Right forelimb (tissue), 1 donor: Measurements from ENCODE around the gene RNF169.

Experiments
- DNase-seq: peaks from one replicate; pipeline ENCODE4 v3.0.0-alpha.2; 2018

RNF169 gene

DNA sequence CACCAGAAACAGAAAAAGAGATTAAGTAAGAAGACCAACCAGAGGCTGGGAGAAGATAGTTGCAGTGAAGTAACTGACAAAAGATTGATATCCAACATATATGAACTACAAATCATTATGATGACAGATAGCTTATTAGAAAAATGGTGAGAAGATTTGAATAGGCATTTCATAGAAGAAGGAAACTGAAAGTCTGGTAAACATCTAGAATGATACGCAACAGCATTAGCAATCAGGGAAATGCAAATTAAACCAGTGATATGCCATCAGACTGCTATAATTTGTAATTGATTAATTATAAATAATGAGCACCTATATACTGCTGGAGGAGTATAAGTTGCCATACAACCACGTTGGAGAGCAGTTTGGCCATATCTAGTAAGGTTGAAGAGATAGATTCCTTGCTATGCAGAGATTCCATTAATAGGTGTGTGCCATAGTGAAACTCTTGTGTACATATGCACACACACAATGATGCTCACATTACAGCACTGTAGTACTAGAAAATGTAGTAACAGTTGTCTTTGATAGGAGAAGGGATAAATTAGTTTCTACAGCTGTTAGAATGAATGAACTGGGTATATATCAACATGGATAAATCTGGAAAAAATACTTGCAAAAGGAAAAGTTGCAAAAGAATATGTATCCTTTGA, 20.5 kb downstream of the RNF169 start:
- no peak for DNase-seq

DNA sequence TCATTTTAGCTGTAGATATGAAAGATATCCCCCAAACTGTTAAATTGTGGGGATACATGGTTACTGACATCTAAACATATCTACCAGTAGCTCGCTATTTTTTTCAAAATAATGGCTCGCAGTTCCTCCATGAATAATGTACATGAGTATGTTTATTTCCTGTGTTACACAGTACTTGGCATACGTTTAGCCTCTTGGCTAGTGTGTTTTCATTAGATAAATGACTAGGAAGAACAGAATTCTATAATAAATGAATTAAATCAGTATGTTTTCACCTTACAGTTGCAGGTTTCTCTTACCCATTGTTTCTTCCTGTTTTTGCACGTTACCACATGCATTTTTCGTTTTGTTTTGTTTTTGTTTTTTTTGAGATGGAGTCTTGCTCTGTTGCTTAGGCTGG, 21.8 kb downstream of the RNF169 start:
- no peak for DNase-seq

DNA sequence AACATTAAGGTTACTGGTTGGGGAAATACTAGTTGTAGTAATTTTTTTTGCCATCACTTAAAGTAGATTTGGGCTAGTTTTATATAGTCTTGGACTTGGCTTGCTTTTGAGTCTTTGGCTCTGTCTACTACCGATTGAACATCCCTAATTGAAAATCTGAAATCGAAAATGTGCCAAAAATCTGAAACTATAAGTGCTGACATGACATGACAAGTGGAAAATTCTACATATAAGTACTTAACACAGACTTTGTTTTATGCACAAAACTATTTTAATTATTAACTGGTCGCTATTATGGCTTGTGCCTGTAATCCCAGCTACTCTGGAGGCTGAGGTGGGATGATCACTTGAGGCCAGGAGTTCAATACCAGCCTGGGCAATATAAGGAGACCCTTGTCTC, 22.5 kb downstream of the RNF169 start:
- DNase-seq = no peak

DNA sequence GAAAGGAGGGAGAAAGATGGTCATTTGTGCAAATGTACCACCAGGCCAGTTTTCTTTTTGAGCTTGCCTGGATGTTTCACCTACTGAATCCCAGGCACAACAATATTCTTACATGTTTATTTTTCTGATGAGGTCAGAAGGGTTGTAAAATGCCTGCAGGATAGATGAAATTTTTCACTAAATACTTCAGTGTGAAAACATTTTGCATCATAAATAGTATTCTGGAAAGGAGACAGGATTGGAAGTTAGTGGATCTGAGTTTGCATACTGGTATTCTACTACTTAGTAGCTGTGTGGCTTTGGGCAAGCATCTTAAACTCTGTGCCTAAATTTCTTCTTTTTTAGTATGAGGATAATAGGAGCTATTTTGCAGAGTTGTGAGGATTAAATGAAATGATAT, 24.8 kb downstream of the RNF169 start:
- DNase-seq = no peak

DNA sequence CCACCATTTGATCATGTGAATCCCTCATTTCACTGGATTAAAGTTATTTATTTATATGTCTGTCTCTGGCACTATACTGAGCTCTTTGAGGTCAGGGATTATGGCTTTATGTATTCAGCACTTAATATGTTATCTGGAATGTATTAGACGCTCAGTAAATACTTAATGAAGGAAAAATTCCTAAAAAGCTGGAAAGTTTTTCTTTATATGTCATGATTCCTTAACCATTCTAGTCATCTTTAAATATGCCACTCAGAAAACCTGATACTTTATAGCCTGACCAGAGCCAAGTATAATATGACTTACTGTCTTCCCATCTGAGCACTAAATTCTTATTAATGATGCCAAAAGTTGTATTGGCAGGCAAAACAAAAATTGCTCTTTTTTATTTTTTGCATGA, 27.1 kb downstream of the RNF169 start:
- no peak for DNase-seq

DNA sequence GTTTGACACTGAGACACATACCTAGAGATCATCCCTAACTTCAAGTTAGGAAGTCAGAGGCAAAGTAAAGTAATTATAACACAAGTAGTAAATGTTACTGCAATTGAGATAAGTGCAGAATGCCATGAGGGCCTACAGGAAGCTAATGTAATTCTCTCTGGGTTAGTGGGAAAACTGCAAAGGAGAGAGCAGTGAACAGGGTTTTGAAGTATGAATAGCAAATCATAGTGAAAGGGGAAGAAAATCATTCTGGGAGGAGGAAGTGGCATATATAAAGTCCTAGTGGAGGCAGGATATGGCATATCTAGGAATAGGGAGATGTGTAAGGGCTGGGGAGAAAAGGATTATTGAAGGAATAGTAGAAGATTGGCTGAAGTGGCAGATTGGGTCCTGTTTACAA, 27.9 kb downstream of the RNF169 start:
- no peak for DNase-seq

DNA sequence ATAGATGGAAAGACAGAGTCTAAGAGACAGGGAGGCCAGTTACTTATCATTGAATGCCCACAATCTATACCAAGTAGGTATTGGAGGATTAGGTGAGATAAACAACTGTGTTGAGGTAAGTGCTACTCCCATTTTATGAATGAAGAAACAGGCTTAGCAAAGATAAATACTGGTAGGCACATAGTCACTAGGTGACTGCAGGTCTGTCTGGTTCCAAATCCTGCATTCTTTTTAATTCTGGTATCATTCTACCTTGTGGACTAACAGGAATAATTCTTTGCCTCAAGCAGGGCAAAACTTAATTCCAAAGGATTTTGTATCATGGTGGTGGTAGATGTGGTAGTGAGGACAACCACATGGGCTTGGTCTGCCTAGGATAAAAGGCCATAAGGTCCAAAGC, 28.4 kb downstream of the RNF169 start:
- DNase-seq = no peak

DNA sequence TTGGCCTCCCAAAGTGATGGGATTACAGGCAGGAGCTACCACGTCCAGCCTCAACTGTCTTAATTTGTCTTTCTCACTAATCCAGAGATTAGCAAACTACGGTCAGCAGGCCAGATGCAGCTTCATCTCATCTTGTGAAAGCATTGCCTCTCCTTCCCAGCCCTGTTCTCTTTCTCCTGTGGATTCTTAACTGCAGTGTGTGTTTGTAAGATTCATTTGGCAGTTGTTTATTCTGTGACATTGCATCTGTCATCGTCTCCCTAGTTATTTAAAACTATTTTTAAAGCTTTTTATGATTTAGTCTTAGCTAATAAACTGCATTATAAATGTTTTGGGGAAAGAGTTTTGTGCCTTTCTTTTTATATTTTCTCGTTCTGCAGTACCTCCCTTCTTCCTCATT, 29.2 kb downstream of the RNF169 start:
- no peak for DNase-seq

DNA sequence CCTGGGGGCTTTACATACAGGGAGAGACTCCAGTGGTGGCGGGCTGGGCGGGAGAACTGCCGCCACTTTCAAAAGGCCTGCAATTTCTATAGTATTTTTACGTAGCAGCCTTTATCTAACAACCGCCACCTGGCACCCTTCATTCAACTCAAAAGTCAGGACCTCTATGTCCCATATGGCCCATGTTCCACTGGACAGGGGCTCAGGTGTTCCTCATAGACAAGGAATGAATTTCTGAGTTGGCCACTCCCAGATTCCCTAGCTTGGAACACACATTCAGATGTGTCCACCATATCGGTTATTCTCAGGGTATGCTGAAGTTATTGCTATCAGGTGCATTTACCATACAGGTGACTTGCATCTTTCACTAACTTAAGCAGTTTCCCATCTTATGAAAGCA, 29.9 kb downstream of the RNF169 start:
- DNase-seq = no peak

DNA sequence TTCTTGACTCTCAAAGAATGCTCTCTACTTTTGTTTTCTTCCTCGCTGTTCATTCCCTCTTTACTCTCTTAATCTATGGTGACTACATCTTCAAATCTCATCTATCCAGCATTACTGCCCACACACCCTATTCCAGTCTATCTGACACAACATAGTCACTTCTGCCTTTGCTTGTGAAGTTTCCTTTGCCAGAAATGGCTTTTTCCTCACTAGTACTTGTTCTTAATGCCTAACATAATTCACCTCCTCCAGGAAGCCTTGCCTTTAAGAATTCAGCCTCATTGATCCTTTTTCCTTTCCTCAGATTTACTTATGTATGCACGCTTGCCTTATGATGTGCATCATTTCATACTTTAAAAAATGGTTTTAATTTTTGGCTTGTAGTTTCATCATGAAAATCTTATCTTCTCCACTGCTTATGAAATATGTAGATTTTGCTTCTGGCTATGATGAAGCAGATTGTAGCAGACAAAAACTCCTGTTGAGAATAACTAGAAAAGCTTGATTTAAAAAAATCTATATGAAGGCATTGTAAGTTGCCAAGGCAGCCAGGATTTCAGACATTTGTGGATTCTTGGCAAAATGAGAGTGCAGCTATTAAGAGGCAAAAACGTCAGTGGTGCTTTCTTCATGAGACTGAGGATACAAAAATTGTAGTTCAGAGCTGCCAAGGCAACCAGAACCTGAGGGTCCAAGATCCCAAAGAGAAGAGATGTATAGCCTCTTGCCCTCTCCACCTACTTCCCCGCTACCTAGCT, 31.8 kb downstream of the RNF169 start:
- no peak for DNase-seq

DNA sequence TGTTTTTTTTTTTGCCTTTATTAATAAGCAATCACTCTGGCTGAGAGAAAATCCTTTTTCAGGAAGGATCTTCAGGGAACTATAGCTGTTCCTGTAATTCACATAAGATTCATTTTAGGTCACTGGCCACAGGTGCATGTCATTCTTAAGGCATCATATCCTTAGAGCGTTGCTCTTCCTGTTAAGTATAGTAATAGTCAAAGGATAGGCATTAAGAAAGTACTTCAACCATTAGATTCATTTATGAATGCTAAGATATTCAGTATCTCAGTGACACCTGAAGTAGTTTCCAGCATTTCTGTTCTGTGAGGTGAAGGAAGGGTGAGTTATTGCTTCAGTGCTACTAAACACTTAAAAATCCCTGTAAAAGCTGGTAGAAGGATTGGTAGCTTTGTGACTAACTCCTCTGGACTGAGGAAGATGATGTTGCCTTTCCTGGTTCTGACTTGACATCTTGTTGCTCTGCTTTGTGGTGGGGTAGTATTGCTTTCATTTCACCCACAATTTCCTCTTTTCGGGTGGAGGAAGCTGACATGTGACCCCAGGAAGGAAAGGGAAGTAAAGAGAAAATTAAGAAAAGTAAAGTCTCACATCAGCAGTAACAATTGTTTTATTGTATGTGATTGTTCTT, 34.7 kb downstream of the RNF169 start:
- no peak for DNase-seq

DNA sequence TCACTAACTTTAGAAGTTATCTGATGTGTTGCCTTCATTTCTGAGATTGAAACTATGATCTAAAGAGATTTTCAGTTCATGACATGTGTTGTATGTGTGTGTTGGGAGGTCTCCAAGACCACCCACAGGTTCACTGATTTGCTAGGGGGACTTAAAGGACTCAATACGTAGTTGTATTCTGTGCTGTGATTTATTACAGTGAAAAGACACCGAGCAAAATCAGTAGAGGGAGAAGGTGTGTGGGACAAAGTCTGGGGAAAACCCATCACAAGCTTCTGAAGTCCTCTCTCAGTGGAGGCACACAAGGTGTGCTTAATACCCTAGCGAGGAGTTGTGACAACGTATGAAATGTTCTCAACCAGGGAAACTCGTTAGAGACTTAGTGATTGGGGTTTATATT, 35.6 kb downstream of the RNF169 start:
- no peak for DNase-seq

DNA sequence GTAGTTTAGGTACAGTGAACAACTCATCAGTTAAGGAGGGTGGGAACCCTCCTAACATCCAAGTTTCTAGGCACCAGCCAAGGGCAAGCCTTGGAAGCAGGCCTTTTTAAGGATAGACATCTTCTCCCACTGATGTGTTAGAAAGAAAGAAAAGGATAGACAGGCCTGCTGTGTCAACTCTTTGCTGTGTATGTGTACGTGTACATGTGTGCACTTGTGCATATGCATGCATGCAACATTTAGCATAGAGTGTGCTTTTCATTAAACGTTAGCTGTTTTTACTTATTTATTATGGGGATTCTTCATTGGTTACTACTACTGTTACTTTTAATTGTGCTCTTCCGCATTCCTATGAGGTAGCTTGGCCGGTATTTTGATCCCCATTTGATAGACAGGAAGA, 36.1 kb downstream of the RNF169 start:
- DNase-seq = no peak

DNA sequence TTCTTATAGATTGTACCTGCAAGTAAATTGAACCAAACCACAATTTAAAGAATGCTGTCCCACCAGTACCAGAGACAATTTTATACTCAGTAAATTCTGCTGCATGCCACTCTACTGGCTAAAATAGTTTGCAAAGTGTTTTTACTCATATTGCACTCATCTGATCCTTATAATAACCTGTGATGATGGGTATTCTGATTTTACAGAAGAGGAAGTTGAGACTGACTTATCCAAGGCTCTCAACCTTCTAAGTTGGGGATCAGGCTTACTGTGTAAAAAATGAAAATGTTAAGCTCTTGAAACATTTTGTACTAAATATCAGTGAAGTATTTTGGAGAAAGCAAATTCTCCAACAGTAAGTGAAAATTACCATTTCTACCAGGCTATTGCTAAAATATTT, 37.9 kb downstream of the RNF169 start:
- no peak for DNase-seq

DNA sequence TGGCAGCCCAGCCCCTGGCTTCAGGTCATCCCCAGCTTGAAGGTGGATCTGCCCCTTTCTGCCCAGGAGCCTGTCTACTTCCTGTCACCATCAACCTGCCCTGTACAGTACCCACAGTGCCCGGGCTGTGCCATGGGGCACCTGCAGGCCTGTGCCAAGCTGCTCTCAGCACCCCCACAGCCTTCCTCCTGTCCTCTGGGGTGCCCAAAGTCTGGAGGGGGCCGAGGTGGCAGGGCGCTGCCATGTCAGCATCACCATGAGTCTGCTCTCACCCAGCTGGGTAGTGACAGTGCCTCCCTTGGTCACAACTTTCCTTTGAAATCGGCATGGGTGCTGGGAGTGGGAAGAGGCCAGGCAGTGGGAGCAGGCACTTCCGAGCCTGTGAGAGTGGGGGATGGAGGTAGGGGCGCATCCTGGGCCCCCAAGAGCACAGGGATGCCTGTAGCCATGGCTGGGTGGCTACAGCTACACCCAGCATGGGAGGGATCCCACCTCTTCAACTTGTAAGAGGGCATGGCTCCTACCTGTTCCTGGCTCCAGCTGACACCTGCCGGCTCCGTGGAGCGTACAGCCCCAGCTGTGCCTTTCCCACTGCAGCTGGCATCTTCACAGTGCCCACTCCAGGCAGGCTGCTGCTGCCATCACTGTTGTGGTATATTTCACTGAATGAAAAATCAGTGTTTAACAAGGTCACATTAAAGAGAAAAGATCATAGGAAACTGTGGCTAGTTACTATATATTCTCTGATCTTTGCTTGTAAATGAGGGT, 42.9 kb downstream of the RNF169 start:
- DNase-seq = no peak

DNA sequence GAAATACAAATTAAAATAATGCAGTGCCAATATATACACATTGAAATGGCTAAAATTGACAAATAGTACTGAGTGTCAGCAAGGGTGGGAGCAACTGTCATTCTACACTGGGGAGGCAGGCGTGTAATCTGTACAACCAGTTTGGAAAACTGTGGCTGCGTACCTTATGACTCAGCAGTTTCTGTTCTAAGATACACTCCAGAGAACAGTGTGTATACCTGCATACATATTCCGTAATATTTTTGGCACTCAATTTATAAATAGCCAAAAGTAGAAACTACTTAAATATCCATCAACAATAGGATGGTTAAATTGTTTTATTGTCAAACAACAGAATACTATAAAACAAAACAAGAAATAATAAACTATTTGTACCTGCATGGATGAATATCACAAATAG, 57.6 kb downstream of the RNF169 start:
- DNase-seq = no peak

DNA sequence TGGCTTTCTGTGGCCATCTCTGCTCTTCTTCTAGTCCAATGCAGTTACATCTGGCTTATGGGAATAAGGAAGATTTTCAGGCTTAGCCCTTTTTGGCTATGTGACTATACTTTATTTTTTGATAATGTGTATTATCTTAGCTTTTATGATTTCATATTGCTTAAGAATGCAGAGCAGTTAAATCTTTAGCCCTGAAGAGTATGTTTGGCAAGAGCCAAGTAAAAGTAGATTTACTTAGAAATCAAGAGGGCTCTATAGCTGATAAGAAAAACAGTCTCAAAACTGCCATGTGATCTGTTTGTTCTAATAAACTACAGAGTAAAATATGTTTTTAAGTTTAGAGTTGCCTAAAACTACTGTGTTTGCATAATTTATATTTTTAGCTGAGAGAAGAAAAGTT, 61.2 kb downstream of the RNF169 start:
- DNase-seq = no peak

DNA sequence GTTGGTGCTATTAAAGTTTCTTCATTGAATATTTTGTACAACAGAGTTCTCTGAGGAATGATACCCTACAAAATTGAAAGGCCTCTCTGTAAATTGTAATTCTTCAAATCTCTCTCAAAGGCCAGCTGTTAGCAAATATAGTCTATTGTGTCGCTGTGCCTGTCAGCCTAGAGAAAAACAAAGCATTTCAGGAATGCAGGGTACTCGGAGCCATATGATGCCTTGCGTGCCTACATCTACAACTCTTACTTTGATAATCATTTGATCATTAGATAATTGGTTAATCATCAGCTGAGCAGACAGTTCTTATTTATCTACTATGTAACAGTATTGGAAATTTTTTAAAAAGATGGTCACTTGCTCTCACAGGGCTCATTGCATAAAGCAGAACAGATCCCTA, 67.3 kb downstream of the RNF169 start:
- no peak for DNase-seq

DNA sequence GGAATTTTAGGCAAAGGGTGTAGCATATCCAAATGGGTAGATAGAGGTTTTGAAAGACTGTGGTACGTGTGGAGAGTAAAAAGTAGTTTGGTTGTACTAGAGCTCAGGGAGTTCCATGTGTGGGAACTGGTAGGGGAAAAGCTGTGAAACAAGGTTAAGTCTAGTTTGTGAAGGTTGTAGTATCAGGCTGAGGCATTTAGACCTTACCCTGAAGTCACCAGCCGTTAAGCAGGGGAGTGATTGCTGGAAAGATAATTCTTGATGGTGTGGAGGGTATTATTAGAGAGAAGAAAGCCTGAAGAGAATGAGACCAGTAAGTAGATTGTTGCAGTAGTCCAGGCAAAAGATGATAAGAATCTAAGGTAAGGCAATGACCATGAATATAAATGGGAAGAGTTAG, 68.0 kb downstream of the RNF169 start:
- DNase-seq = no peak

DNA sequence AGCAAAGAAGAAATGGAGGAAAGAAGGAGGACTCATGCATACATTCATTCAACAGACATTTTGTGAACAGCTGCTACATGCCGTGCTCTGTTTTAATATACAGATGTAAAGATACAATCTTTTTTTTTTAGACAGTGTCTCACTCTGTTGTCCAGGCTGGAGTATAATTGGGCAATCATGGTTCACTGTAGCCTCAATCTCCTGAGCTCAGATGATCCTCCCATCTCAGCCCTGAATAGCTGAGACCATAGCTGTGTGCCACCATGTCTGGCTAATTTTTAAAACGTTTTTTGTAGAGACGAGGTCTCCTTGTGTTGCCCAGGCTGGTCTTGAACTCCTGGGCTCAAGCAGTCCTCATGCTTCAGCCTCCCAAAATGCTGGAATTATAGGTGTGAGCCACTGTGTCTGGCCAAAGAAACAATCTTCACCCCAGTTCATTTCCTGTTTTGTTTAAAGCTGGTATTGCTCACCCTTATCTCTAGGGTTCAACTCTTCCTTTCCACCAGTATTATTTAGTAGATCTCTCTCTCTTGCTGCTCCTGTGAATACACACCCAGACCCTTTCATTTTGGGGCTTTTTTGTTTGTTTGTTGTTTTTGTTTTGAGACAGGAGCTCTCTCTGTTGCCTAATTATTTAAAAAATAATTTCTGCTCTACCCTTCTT, 69.8 kb downstream of the RNF169 start:
- no peak for DNase-seq

DNA sequence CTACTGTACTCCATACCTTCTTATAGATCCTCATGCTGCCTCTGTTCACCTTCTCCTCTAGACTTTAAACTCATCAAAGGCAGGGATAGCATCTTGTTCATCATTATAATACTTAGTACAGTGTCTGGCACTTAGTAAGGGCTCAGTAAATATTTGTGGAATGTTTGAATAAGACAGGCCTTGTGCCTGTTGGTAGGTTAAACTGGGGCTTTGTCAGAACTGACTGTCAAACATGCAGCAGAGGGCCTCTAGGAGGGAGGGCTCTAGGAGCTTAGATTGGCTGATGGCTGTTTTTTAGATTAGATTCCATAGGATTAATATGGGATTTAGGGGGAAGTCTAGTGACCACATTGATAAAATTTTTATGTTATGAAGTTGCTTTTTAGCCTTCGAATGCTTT, 70.8 kb downstream of the RNF169 start:
- no peak for DNase-seq

DNA sequence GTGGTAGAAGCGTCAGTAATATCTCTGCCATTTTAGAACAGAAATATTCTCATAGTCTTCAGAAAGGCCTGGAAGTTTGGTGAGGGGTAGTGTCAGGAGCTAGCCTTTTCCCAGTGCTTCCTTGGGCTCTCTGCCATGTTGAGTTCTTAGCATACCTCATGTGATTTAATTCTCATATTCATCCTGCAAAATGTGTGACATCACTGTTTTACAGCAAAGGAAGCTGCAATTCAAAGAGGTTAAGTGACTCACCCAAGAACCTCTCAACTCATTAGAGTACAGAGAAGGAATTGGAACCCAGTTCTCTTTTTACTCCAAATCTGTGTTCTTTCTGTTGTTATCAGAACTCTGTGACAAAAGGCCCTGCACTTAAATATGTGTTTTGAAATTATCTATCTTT, 72.1 kb downstream of the RNF169 start:
- no peak for DNase-seq

DNA sequence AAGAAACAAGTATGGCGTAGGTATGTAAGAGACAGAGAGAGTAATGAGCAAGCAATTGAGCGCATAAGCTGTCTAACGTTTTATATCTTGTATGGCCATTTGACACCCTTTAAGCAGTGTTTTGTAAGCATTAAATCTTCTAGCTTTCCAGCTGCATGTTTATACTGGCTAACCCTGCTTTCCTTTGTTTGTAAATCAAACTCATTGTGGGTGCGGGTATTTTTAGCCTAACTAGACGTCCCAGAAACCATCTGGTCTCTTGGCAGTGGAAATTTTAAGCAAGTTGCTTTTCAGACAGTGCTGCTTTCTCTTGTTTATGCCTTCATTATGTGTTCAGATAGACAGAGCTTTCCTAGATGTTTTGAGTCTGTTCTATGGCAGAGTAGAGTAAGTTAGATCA, 73.5 kb downstream of the RNF169 start:
- no peak for DNase-seq
